IMR-90 (cell line): ENCODE measurements around the gene SYT17.

Source experiments
- CTCF ChIP-seq: conservative IDR thresholded peaks from 2 replicates; pipeline ENCODE4 v1.5.1; 2012; ENCODE audit warnings: mild to moderate bottlenecking, low read depth, low read length, improper control_type of control experiment
- MAZ ChIP-seq: IDR thresholded peaks from 2 replicates; pipeline ENCODE4 v1.6.1; 2012; ENCODE audit warnings: low read depth, mild to moderate bottlenecking, low read length, improper control_type of control experiment, moderate library complexity, borderline replicate concordance
- NFE2L2 ChIP-seq: fragments of 150-350 bp; IDR thresholded peaks from 2 replicates; pipeline ENCODE4 v1.6.1; 2016; ENCODE audit warnings: low read depth, mild to moderate bottlenecking, low read length
- POLR2A ChIP-seq: IDR thresholded peaks from 2 replicates; pipeline ENCODE4 v1.6.1; 2012; ENCODE audit warnings: mild to moderate bottlenecking, low read depth, low read length
- RCOR1 ChIP-seq: IDR thresholded peaks from 2 replicates; pipeline ENCODE4 v1.6.1; 2012; ENCODE audit warnings: mild to moderate bottlenecking, low read length, improper control_type of control experiment; ENCODE audit not compliant: insufficient replicate concordance
- USF2 ChIP-seq: fragments of 150-350 bp; IDR thresholded peaks from 2 replicates; pipeline ENCODE4 v1.6.1; 2017; ENCODE audit warnings: mild to moderate bottlenecking, antibody characterized with exemption, low read length, low read depth

GRCh38 chr16:19135896-19136438 lies 32.1 kb upstream of the SYT17 start:
- TF ChIP-seq USF2 (no peak), CTCF (no peak), POLR2A (no peak), RCOR1 (no peak), MAZ (no peak), NFE2L2 (no peak)
